Activated B cell treated with CpG ODN at 0.5 μM for 24 hours (primary cell): ENCODE results near the gene AMBP. TPM values are rescaled to one million over a fixed set of nuclear protein-coding genes. Genes with fewer than 3 reads are reported as not detected.

ENCODE experiments used
- ATAC-seq: fragments of 200-7000 bp; cut with Tn5 transposase; one replicate; pipeline ENCODE4 v1.10.0; 2021; ENCODE audit warnings: low read depth, mild to moderate bottlenecking, moderate library complexity
- CTCF ChIA-PET: fragments of 350-600 bp; sonication (Branson Sonifier 250); formaldehyde crosslinking; loops from one replicate; lab custom pipeline; 2021; ENCODE audit warnings: antibody characterized with exemption; lab: Charles Lee
- POLR2A ChIA-PET: fragments of 350-600 bp; sonication (Branson Sonifier 250); formaldehyde crosslinking; loops from one replicate; lab custom pipeline; 2021; ENCODE audit warnings: antibody characterized with exemption; lab: Charles Lee
- DNase-seq: peaks from one replicate; pipeline ENCODE4 v3.0.0; 2022
- H3K27ac Mint-ChIP-seq: one replicate; pipeline ENCODE4 v1.8.0; 2020; ENCODE audit warnings: mixed read lengths
- H3K27me3 Mint-ChIP-seq: one replicate; pipeline ENCODE4 v1.8.0; 2021; ENCODE audit warnings: mixed read lengths
- H3K36me3 Mint-ChIP-seq: one replicate; pipeline ENCODE4 v1.8.0; 2021; ENCODE audit warnings: low read depth, mixed read lengths
- H3K4me1 Mint-ChIP-seq: one replicate; pipeline ENCODE4 v1.8.0; 2021; ENCODE audit warnings: mixed read lengths
- H3K4me3 Mint-ChIP-seq: one replicate; pipeline ENCODE4 v1.8.0; 2020; ENCODE audit warnings: mild to moderate bottlenecking, mixed read lengths
- H3K9me3 Mint-ChIP-seq: one replicate; pipeline ENCODE4 v1.8.0; 2020; ENCODE audit warnings: mixed read lengths
- intact Hi-C: fragments of 100-400 bp; cut with micrococcal nuclease; formaldehyde crosslinking; loops from one replicate; pipeline ENCODE4 v1.15.1; 2024
- total RNA-seq: library from RNA; stranded (reverse); gene quantifications from 2 replicates; pipeline ENCODE4 v1.2.3, GENCODE V29; 2022
- TF ChIP-seq, protein P1 (sequence below): fragments of 200-600 bp; IDR thresholded peaks from one replicate; pipeline ENCODE4 v1.8.0; 2022; ENCODE audit warnings: antibody characterized with exemption, mild to moderate bottlenecking

The AMBP gene
- total RNA-seq, 1 donor from 2014 or later = not detected

- no peaks in the 10 kb centered on the region for H3K36me3 Mint-ChIP-seq
These were observed 3.4 kb upstream of the AMBP start for GRCh38 chr9:114081441-114082016.

GRCh38 chr9:114080773-114081440 is 2.8 kb upstream of the AMBP start:
- DNase-seq (no peak), ATAC-seq (no peak)
- intact Hi-C loops = no loop called here
- peaks cover 10% of the 10 kb centered on the region for H3K27me3 Mint-ChIP-seq
- CTCF ChIA-PET = no interaction called here
- no peaks in the 10 kb centered on the region for H3K4me1 Mint-ChIP-seq
- no peak overlapping the region for H3K27ac Mint-ChIP-seq
- H3K9me3 Mint-ChIP-seq = no peaks in the 10 kb centered on the region
- TF ChIP-seq, protein P1, sequence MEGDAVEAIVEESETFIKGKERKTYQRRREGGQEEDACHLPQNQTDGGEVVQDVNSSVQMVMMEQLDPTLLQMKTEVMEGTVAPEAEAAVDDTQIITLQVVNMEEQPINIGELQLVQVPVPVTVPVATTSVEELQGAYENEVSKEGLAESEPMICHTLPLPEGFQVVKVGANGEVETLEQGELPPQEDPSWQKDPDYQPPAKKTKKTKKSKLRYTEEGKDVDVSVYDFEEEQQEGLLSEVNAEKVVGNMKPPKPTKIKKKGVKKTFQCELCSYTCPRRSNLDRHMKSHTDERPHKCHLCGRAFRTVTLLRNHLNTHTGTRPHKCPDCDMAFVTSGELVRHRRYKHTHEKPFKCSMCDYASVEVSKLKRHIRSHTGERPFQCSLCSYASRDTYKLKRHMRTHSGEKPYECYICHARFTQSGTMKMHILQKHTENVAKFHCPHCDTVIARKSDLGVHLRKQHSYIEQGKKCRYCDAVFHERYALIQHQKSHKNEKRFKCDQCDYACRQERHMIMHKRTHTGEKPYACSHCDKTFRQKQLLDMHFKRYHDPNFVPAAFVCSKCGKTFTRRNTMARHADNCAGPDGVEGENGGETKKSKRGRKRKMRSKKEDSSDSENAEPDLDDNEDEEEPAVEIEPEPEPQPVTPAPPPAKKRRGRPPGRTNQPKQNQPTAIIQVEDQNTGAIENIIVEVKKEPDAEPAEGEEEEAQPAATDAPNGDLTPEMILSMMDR = no peak
- no peak overlapping the region for H3K4me3 Mint-ChIP-seq
- no peaks in the 10 kb centered on the region for H3K36me3 Mint-ChIP-seq
- POLR2A ChIA-PET = no interaction called here

More at GRCh38 chr9:114081441-114082016, 3.4 kb upstream of the AMBP start:
- TF ChIP-seq, protein P1 = no peak
- intact Hi-C loops = loop anchor here (1.0 kb wide), 2 partner anchors 210 to 224 kb away; no protein-coding TSS in a partner anchor
- CTCF ChIA-PET = interaction anchor here (1.1 to 3.0 kb wide), 4 partner anchors 10 to 209 kb away, joined by 4 to 22 read pairs (median 7); no protein-coding TSS in a partner anchor
- no peak for ATAC-seq
- no peak for DNase-seq
- Mint-ChIP-seq H3K4me3 (no peak overlapping the region), H3K27ac (no peak overlapping the region), H3K27me3 (peaks cover 7% of the 10 kb centered on the region), H3K9me3 (no peaks in the 10 kb centered on the region), H3K4me1 (no peaks in the 10 kb centered on the region)
- POLR2A ChIA-PET = no interaction called here

DNA sequence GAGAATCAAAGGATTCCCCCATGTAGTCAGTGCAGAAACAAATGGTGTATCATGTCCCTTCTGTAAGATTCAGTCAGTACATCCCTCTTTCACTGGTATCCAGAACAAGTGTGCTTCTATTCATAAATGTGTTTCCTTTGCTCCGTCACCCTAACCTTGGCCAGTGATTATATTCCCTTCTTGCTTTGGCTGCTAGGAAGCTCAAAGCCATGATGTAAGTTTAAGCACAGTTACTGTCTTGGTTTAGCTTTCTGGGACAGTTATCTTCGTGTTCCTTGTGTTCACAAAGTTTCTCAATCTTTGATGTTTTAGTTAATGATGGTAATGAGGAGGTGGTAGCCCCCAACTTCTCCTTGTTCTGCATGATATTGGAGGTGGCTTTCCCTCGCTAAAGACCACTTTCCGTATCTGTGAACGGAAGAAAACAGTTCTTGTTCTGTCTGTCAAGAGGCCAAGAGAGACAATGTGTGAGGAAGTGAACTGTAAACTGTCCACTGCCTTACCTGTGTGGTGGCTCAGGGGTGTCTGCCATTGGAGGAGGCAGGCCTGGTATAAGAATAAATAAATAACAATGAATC is 2.2 kb upstream of the AMBP start:
- H3K9me3 Mint-ChIP-seq = no peaks in the 10 kb centered on the region
- H3K27ac Mint-ChIP-seq = no peak overlapping the region
- H3K4me3 Mint-ChIP-seq = no peak overlapping the region
- DNase-seq (no peak), ATAC-seq (no peak)
- intact Hi-C loops = no loop called here
- no peaks in the 10 kb centered on the region for H3K4me1 Mint-ChIP-seq
- H3K36me3 Mint-ChIP-seq = no peaks in the 10 kb centered on the region
- CTCF ChIA-PET = interaction anchor here (1.2 kb wide), 1 partner anchor 13 kb away, joined by 3 read pairs; no protein-coding TSS in a partner anchor
- POLR2A ChIA-PET = no interaction called here
- TF ChIP-seq, protein P1 = no peak
- H3K27me3 Mint-ChIP-seq = peaks cover 13% of the 10 kb centered on the region

GRCh38 chr9:114078781-114079156 is 669 bp upstream of the AMBP start:
- ChIA-PET POLR2A (no interaction called here), CTCF (no interaction called here)
- intact Hi-C loops = no loop called here
- H3K4me3 Mint-ChIP-seq = no peak overlapping the region
- no peaks in the 10 kb centered on the region for H3K4me1 Mint-ChIP-seq
- H3K36me3 Mint-ChIP-seq = no peaks in the 10 kb centered on the region
- DNase-seq (no peak), ATAC-seq (no peak)
- H3K27me3 Mint-ChIP-seq = peaks cover 13% of the 10 kb centered on the region
- no peaks in the 10 kb centered on the region for H3K9me3 Mint-ChIP-seq
- no peak overlapping the region for H3K27ac Mint-ChIP-seq
- TF ChIP-seq, protein P1 = no peak

DNA sequence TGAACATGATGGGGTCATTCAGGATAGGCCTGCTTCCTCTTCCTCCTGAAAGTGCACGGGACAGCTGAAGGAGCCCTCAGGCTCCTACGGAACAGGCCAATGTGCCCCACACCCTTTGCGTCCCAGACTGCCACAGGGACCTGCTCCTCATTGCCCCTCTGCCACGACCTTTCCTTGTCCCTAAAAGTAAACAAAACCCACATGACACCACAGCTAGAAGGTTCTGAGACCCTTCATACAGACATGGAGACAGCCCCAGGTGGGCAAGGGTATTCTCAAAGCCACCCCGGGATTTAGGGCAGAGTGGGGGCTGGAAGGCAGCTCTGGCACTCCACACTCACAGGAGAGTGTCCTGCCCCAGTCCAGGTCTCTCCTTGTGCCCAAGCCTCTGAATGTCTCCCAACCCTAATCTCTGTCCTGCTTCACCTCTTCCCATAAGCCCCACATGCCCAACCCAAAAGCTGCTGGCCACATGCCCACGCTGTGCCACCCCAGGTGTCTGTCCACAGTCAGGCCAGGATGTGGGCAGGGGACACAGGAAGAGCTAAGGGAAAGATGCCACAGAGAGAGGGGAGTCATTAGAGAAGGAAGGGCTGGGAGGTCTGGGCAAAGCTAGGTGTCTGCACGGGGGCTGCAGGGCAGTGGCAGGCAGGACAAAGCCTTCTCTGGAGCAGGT is 800 bp downstream of the AMBP start:
- Mint-ChIP-seq H3K36me3 (no peaks in the 10 kb centered on the region), H3K4me1 (no peaks in the 10 kb centered on the region), H3K9me3 (no peaks in the 10 kb centered on the region), H3K4me3 (no peak overlapping the region), H3K27ac (no peak overlapping the region), H3K27me3 (peaks cover 13% of the 10 kb centered on the region)
- ChIA-PET CTCF (no interaction called here), POLR2A (no interaction called here)
- ATAC-seq (no peak), DNase-seq (no peak)
- intact Hi-C loops = no loop called here
- TF ChIP-seq, protein P1 = no peak
